NCI-H2171 treated with DMSO at 0.1 percent for 48 hours (cell line): ENCODE measurements around the gene PXMP2.
"Not testable (repeated sequence)": the region's sequence is repeated elsewhere in the genome, so short reads cannot be mapped to it uniquely, and the experiment has no call there.

Source experiments
- DNase-seq: peaks from one replicate; lab custom pipeline; 2025; lab: John Stamatoyannopoulos, UW

Gene PXMP2

GRCh38 chr12:132660052-132660451, 27.3 kb upstream of the PXMP2 start:
- no peak for DNase-seq

- peak; percentile 45 for DNase-seq
These were observed 26.4 kb upstream of the PXMP2 start for GRCh38 chr12:132660996-132661395.

- DNase-seq: no peak
These were observed 25.4 kb upstream of the PXMP2 start for GRCh38 chr12:132661972-132662371.

GRCh38 chr12:132662901-132663755, 24.3 kb upstream of the PXMP2 start:
- DNase-seq: no peak

GRCh38 chr12:132664206-132665148, 22.9 kb upstream of the PXMP2 start:
- DNase-seq: no peak

- DNase-seq: no peak
These were observed 22.3 kb upstream of the PXMP2 start for GRCh38 chr12:132665149-132665491.

GRCh38 chr12:132665794-132666193, 21.6 kb upstream of the PXMP2 start:
- DNase-seq: no peak

GRCh38 chr12:132668191-132669088, 18.9 kb upstream of the PXMP2 start:
- DNase-seq: no peak

GRCh38 chr12:132669166-132669879, 18.1 kb upstream of the PXMP2 start:
- DNase-seq: no peak

GRCh38 chr12:132672116-132672515, 15.3 kb upstream of the PXMP2 start:
- no peak for DNase-seq

- DNase-seq: no peak
These were observed 14.7 kb upstream of the PXMP2 start for GRCh38 chr12:132672678-132673077.

GRCh38 chr12:132673288-132674179, 13.9 kb upstream of the PXMP2 start:
- no peak for DNase-seq

GRCh38 chr12:132674561-132674960, 12.8 kb upstream of the PXMP2 start:
- no peak for DNase-seq

GRCh38 chr12:132675757-132676432, 11.5 kb upstream of the PXMP2 start:
- no peak for DNase-seq

- DNase-seq: no peak
These were observed 9.9 kb upstream of the PXMP2 start for GRCh38 chr12:132677492-132677891.

GRCh38 chr12:132685400-132685799, 2.0 kb upstream of the PXMP2 start:
- DNase-seq: no peak

GRCh38 chr12:132686825-132687210, 569 bp upstream of the PXMP2 start:
- DNase-seq: no peak

- DNase-seq: no peak
These were observed 1.8 kb downstream of the PXMP2 start for GRCh38 chr12:132689227-132689626.

- no peak for DNase-seq
These were observed 2.7 kb downstream of the PXMP2 start for GRCh38 chr12:132690112-132690511.

GRCh38 chr12:132692030-132692429, 4.6 kb downstream of the PXMP2 start:
- not testable (repeated sequence) for DNase-seq
